ENCODE measurements around the gene TPCN1. TPM values are rescaled to one million over a fixed set of nuclear protein-coding genes. Genes with fewer than 3 reads are reported as not detected.

The TPCN1 gene
- polyA plus RNA-seq, 1 of the 3 experiments (the other 2 are of a cell fraction): 15.7 TPM

- H3K4me2 ChIP-seq: no peak overlapping the region
- peaks cover 5 to 22% of the 10 kb centered on the region in 2 experiments; a peak in 3 of 4 replicates for H3K4me1 ChIP-seq (ENCODE audit: control insufficient read depth in 1 of 2, insufficient read depth in 2 of 2, low read depth in 1 of 2, low read length in 1 of 2)
- no peaks in the 10 kb centered on the region for H3K9me2 ChIP-seq
- H3K79me2 ChIP-seq (ENCODE audit: insufficient read depth): no peaks in the 10 kb centered on the region
- WGBS (ENCODE audit: low lambda C conversion rate): 99% methylated on average over 9 of the region's 13 CpGs
- no peak overlapping the region for H3K9ac ChIP-seq
- no peaks in the 10 kb centered on the region for H3F3A ChIP-seq (replicated peaks; ENCODE audit: insufficient read depth)
- DNase-seq: no peak
- H3K4me3 ChIP-seq (ENCODE audit: low read depth in 2 of 2, low read length in 1 of 2): no peak overlapping the region
- ChIA-PET POLR2A (no interaction called here), CTCF (no interaction called here)
- H2AFZ ChIP-seq (ENCODE audit: low read depth): no peak overlapping the region
- H3K27ac ChIP-seq (ENCODE audit: low read depth in 2 of 2, low read length in 1 of 2): no peak overlapping the region
- H3K27me3 ChIP-seq (ENCODE audit: insufficient read depth): no peaks in the 10 kb centered on the region
- TF ChIP-seq EZH2phosphoT487 (IDR thresholded peaks at IDR 0.05; ENCODE audit: borderline replicate concordance, low read depth): no peak
- TF ChIP-seq REST (IDR thresholded peaks at IDR 0.05; ENCODE audit: low read depth, low read length): peak; percentile 84
- H3K36me3 ChIP-seq (replicated peaks in 1 of 2; ENCODE audit: control insufficient read depth in 1 of 2, insufficient read depth in 2 of 2, low read length in 1 of 2): peaks cover 0 to 13% of the 10 kb centered on the region in 2 experiments
- no peaks in the 10 kb centered on the region for H3K9me3 ChIP-seq
- H4K20me1 ChIP-seq (ENCODE audit: insufficient read depth): no peaks in the 10 kb centered on the region
Observed at GRCh38 chr12:113273053-113273725, 51.9 kb downstream of the TPCN1 start.

DNA sequence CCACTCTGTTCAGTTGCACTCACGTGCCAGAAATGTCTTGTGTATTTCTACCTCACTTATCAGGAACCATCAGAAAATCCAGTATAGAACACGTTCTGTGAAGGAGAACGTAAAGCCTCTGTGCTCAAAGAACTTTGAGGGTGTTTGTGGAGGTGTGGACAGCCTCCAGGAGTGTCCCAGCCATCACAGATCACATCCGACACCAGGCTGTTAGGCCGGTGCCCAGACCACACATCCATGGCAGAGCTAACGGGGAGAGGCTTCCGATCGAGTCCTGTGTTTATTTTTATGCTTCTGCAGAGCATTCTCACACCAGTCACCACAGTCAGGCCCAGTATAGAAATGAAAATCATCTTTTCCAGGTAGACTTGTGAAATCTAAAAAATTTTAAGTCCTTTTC lies 53.6 kb downstream of the TPCN1 start:
- POLR2A ChIA-PET: no interaction called here
- whole genome bisulfite sequencing (ENCODE audit: low lambda C conversion rate): 97% methylated on average over 8 of the region's 8 CpGs

More for the DNA sequence above, 53.6 kb downstream of the TPCN1 start:
- peak; percentile 6 for DNase-seq
- no peaks in the 10 kb centered on the region for H4K20me1 ChIP-seq (ENCODE audit: insufficient read depth)
- no peaks in the 10 kb centered on the region for H3F3A ChIP-seq (replicated peaks; ENCODE audit: insufficient read depth)
- H3K9ac ChIP-seq: no peak overlapping the region
- no peak overlapping the region for H3K4me2 ChIP-seq
- H3K27ac ChIP-seq (ENCODE audit: low read depth in 2 of 2, low read length in 1 of 2): no peak overlapping the region
- no peaks in the 10 kb centered on the region for H3K27me3 ChIP-seq (ENCODE audit: insufficient read depth)
- H3K9me2 ChIP-seq: no peaks in the 10 kb centered on the region
- H3K36me3 ChIP-seq (replicated peaks in 1 of 2; ENCODE audit: control insufficient read depth in 1 of 2, insufficient read depth in 2 of 2, low read length in 1 of 2): peaks cover 0 to 13% of the 10 kb centered on the region in 2 experiments
- CTCF ChIA-PET: no interaction called here
- no peak overlapping the region for H2AFZ ChIP-seq (ENCODE audit: low read depth)
- no peak for TF ChIP-seq FOXM1 (IDR thresholded peaks at IDR 0.05; ENCODE audit: low read depth)
- TF ChIP-seq EZH2phosphoT487 (IDR thresholded peaks at IDR 0.05; ENCODE audit: borderline replicate concordance, low read depth): no peak
- no peak for TF ChIP-seq RCOR1 (IDR thresholded peaks at IDR 0.05; ENCODE audit: low read length)
- TF ChIP-seq SMC3 (IDR thresholded peaks at IDR 0.05; ENCODE audit: low read depth, low read length): no peak
- no peak for TF ChIP-seq REST (IDR thresholded peaks at IDR 0.05; ENCODE audit: low read depth, low read length)
- TF ChIP-seq EP300 (IDR thresholded peaks at IDR 0.05; ENCODE audit: borderline replicate concordance in 1 of 2, low read depth in 1 of 2, low read length in 1 of 2): no peak
- no peak for TF ChIP-seq YY1 (IDR thresholded peaks at IDR 0.05; ENCODE audit: low read depth)
- H3K79me2 ChIP-seq (ENCODE audit: insufficient read depth): no peaks in the 10 kb centered on the region
- H3K4me1 ChIP-seq (ENCODE audit: control insufficient read depth in 1 of 2, insufficient read depth in 2 of 2, low read depth in 1 of 2, low read length in 1 of 2): peaks cover 5 to 22% of the 10 kb centered on the region in 2 experiments; a peak in 3 of 4 replicates
- H3K9me3 ChIP-seq: no peaks in the 10 kb centered on the region
- no peak overlapping the region for H3K4me3 ChIP-seq (ENCODE audit: low read depth in 2 of 2, low read length in 1 of 2)
